Cardiac fibroblast (primary cell): ENCODE measurements around the gene ZNF804A.
"Not testable (repeated sequence)": the region's sequence is repeated elsewhere in the genome, so short reads cannot be mapped to it uniquely, and the experiment has no call there.

Experiments
- DNase-seq, 2 donors: peaks; one replicate each; pipeline versions ENCODE4 v3.0.0 to v3.0.0-alpha.2; 2010; ENCODE audit warnings: low read depth in 2 of 2
- H3K4me3 ChIP-seq, 2 donors: replicated peaks in 1 of 2; 1 replicate in 1 of 2; 2 replicates in 1 of 2; pipeline ENCODE4 v1.5.1; 2011; ENCODE audit warnings: low read depth in 2 of 2, low read length in 2 of 2, mild to moderate bottlenecking in 2 of 2, moderate library complexity in 1 of 2
- CTCF ChIP-seq: IDR thresholded peaks from one replicate; pipeline ENCODE4 v1.5.1; 2011; ENCODE audit warnings: low read depth, mild to moderate bottlenecking, low read length, inconsistent platforms

ZNF804A gene

GRCh38 chr2:184851576-184851975 is 253.2 kb downstream of the ZNF804A start:
- no peak overlapping the region for H3K4me3 ChIP-seq
- no peak for DNase-seq
- no peak for TF ChIP-seq CTCF

GRCh38 chr2:184859187-184859586 is 260.9 kb downstream of the ZNF804A start:
- DNase-seq, result no peak
- no peak for TF ChIP-seq CTCF
- no peak overlapping the region for H3K4me3 ChIP-seq

- no peak overlapping the region for H3K4me3 ChIP-seq
- no peak for DNase-seq
- TF ChIP-seq CTCF, result no peak
These were observed 262.4 kb downstream of the ZNF804A start for GRCh38 chr2:184860744-184861143.

GRCh38 chr2:184875212-184875611 is 276.9 kb downstream of the ZNF804A start:
- DNase-seq, result no peak
- no peak overlapping the region for H3K4me3 ChIP-seq

GRCh38 chr2:184875911-184876310 is 277.6 kb downstream of the ZNF804A start:
- peak; percentile 2 to 32 for DNase-seq
- no peak for TF ChIP-seq CTCF
- no peak overlapping the region for H3K4me3 ChIP-seq

More at GRCh38 chr2:184875212-184875611, 276.9 kb downstream of the ZNF804A start:
- no peak for TF ChIP-seq CTCF

- peak in 1 of 2 donors; percentile 6 for DNase-seq
- no peak overlapping the region for H3K4me3 ChIP-seq
- TF ChIP-seq CTCF, result no peak
These were observed 279.6 kb downstream of the ZNF804A start for GRCh38 chr2:184877909-184878308.

GRCh38 chr2:184879671-184880070 is 281.3 kb downstream of the ZNF804A start:
- DNase-seq, result peak; percentile 11 to 49
- no peak overlapping the region for H3K4me3 ChIP-seq
- no peak for TF ChIP-seq CTCF

- not testable (repeated sequence) for DNase-seq, H3K4me3 ChIP-seq
These were observed 288.3 kb downstream of the ZNF804A start for GRCh38 chr2:184886585-184886984.
